HG02885 (cell line): ENCODE data around the gene EFNA1.

Experiments used
- ATAC-seq: cut with Tn5 transposase; IDR thresholded peaks from one replicate; pipeline ENCODE4 v1.9.1; 2021; ENCODE audit warnings: mild to moderate bottlenecking; ENCODE audit not compliant: unreplicated experiment, poor library complexity

The EFNA1 gene

DNA sequence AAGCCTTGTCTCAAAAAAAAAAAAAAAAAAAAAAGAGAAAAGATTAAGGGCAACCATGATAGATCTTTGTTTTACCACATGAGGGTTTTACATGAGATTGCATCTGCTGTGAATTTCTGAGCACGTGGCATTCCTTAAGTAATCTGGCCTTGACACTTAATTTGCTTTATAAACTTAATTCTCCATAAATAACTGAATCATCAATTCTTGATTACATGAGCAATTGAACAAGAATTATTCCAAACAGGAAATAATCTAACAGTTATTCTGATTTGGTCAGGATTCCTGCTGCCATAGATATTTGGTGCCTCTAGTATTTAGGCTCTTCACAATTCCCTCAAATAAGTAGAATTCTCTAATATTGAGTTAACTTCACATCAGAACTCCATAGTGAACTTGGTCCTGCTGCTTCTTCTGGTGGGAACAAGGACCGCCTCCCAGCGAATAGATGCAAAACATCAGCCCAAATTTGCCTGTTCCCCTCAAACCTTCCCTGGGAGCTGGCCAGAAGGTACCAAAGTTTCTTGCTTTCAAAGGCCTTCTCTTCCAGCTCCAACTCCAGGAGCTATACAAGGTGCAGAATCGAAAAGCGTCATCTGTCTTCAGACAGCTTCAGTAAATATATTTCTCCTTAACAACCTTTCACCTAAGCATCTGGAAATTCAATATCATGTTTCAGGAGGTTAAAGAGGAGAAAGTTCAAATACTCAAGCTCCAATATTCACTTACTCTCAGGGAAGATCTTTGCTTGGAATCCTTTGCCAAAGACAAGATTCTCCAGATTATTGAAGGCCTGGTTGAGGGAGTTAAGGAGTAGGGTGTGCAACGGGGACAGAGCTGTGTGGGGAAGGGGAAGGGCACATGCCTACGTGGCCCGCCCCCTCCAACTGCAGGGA is 44.4 kb downstream of the EFNA1 start:
- peak; percentile 29 for ATAC-seq

DNA sequence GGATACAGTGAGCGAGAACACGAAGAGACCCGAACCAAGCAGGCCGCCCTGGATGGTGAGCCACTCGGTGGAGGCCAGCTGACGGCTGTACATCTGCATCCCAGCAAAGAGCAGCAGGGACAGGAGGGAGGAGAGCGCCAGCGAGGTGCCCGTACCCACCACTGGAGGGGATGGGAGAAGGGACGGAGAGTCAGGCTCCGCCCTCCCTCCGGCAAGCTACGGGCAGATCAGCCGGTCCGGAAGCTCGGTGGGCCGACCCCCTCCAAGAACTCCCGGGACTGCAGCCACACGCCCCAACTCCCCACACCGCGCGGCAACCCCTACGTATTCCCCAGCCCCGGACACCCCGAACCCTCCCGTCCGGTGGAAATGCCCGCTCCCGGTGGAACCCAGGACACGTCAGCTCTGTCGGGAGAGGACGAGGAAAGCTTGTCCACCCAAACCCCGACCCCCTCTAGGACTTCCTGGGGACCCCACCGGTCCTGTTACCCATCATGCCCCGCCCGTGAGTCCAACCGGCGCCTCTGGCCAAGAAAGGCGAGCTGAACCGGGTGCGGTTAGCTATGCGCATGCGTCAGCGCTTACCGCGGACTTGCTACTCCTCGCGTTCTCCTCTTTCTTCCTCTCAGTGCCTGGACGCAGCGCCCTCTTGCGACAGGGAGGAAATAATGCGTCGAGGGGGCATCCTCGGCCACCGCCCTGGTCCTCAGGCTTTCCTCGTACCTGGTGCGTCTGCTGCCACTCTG is 45.2 kb downstream of the EFNA1 start, which contains the start of gene KRTCAP2:
TSS of gene KRTCAP2 (minus strand) at position 573 of the 746 bp plus-strand sequence. CDS start at position 493, 80 bp downstream.
- peak; percentile 84 for ATAC-seq

DNA sequence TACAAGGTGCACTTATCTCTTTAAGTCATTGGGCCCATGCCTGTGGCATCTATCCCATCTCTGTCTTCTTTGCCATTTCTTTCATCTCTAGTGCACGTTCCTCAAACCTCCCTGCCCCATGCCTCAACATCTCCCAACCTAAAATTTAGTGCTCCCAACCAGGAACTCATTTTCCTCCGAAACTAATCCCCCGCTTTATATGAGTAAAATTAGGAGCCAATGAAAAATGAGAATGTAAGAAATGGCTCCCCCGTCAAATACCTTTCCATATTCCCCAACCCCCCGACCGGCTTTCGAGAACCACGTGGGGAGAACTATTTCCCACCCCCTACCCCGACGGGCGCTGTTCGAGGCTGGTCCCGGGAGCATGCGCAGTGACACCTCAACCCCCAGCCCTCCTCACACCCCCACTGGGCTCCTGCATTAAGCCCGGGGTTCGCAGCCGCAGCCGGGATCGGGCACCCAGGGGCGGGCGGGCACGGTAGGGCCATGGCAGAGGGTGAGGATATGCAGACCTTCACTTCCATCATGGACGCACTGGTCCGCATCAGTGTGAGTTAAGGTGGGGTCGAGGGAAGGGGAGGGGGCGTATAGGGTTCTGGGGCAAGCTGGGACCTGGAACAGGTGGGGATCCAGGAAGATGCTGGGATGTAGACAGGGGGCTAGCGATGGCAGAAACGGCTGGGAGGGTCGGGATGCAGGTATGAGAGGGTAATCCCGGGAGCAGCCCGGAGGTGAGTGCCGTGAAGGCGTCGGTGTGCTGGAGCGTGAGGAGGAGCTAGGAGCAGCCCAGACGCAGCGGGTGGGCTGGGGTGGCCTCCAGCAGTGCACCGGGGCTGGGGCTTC is 46.0 kb downstream of the EFNA1 start, which contains the start of gene TRIM46:
TSS of gene TRIM46 (plus strand) at position 372 of the 846 bp plus-strand sequence. CDS start at position 490, 118 bp downstream.
- no peak for ATAC-seq

DNA sequence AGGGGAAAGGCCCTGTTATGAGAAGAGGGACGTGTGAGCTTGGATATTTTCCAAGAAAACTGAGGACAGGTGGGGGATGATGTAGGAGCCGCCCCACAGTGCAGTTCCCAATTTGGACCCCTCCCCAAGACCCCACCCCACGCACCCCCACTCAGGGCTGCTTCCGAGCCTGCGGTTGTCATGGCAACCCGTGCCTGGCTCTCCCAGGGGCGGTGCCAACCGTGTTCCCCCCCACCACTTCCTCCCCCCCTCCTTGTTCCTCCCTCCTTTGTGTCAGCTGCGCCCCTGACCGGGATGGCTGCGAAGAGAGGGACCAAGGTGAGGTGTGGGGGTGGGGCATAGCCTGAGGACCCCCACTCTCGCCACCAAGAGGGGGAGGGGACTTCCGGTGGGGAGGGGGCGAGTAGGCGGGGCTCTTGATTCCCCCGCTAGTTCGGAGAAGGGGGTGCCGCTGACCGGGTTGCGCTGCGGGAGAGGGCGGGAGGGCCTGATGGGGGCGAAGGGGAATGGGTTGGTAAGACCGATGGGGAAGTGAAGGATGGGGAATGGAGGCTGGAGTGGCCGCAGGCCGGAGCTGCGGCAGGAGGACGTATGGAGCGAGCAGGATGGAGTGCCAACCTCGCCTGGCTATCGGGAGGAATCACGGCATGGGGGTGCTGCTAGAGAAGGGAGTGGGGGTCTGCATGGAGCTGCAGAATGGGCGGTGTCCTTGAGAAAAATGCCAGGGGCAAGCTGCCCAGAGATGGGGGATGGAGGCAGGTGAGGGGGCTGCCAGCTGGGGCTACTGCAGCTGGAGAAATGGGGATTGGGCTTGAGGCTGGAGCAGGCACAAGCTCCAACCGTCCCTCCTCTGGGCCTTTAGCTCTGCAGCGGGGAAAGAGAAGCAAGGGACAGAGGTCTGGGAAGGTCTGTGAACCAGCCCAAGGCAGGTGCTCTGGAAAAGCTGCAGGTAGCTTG is 46.9 kb downstream of the EFNA1 start:
- ATAC-seq = no peak

DNA sequence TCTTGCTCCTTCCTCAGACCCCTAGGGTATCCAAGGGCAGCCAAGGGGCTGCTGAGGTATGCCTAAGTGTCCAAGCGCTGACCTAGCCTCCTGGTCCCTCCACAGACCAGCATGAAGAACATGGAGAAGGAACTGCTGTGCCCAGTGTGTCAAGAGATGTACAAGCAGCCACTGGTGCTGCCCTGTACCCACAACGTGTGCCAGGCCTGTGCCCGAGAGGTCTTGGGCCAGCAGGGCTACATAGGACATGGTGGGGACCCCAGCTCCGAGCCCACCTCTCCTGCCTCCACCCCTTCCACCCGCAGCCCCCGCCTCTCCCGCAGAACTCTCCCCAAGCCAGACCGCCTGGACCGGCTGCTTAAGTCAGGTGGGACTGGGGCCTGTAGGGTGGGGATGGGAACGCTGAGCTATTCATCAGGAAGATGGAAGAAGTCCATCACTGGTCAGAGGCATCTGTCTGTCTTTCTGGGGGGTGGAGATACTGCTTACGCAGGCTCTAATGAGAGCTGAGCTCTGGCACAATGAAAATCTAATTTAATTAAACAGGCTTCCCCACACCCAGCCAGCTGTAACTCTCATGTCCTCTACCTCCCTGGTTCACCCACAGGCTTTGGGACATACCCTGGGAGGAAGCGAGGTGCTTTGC is 47.7 kb downstream of the EFNA1 start:
- no peak for ATAC-seq

DNA sequence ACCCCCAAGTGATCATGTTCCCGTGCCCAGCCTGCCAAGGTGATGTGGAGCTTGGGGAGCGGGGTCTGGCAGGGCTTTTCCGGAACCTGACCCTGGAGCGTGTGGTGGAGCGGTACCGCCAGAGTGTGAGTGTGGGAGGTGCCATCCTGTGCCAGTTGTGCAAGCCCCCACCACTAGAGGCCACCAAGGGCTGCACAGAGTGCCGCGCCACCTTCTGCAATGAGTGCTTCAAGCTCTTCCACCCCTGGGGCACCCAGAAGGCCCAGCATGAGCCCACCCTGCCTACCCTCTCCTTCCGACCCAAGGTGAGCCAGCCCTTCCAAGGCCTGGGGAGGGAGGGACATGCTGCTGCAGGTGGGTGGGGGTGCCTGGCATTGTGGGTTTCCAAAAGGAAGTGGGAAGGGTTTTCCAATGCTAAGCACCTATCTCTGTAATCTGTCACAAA is 48.3 kb downstream of the EFNA1 start:
- no peak for ATAC-seq

DNA sequence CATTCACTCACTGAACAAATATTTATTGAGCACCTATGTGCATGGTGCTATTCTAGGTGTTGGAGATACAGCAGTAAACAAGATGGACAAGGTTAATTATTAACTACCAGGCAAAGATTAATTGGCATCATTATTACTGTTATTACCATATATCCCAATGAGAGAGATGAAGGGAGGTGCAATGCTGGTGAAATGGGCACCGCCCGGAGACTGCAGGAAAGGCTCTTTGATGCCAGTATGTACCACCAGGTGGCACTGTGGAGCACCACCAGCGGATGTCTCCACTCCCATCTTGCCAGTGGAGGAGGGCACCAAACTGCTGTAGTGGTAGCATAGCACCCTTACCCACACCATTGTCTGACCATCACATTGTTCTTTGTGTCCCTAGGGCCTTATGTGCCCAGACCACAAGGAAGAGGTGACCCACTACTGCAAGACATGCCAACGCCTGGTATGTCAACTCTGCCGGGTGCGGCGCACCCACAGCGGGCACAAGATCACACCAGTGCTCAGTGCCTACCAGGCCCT is 48.9 kb downstream of the EFNA1 start:
- no peak for ATAC-seq

DNA sequence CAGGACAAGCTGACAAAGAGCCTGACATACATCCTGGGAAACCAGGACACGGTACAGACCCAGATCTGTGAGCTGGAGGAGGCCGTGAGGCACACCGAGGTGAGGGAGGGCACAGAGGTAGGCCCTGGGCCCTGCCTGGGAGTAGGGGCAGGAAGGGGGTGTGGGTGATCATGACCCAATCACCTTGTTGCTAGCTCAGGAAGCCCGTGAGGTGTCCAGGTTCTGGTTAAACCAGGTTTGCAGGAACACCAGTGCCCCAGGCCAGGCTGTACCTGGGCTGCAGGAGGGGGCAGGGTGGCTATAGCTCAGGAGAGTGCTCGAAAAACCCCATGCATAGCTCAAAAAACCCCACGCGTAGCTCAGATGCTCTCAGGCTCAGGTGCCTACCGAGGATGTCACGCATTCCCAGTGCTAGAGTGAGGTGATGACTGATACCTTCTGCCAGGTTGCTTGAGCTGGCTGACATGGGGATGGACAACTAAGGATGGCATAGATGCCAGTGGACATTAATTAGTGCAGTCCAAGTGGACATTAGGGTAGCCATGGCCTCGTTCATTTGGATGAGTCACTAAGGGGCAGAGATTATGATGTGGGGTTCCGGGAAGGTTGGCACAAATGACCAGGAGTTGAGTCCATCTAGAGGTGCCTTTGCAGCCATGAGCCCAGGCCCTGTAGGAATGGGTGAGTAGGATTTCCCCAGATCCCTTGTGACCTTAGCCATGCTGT is 49.7 kb downstream of the EFNA1 start:
- no peak for ATAC-seq

DNA sequence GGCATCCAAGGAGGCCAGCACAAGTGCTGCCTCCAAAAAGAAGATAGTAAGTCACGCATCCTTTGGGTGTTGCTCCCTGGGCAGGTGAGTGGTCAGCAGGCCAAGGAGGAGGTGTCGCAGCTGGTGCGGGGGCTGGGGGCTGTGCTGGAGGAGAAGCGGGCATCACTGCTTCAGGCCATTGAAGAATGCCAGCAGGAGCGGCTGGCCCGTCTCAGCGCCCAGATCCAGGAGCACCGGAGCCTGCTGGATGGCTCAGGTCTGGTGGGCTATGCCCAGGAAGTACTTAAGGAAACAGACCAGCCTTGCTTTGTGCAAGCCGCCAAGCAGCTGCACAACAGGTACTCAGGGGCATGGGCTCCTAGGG is 50.2 kb downstream of the EFNA1 start:
- no peak for ATAC-seq

DNA sequence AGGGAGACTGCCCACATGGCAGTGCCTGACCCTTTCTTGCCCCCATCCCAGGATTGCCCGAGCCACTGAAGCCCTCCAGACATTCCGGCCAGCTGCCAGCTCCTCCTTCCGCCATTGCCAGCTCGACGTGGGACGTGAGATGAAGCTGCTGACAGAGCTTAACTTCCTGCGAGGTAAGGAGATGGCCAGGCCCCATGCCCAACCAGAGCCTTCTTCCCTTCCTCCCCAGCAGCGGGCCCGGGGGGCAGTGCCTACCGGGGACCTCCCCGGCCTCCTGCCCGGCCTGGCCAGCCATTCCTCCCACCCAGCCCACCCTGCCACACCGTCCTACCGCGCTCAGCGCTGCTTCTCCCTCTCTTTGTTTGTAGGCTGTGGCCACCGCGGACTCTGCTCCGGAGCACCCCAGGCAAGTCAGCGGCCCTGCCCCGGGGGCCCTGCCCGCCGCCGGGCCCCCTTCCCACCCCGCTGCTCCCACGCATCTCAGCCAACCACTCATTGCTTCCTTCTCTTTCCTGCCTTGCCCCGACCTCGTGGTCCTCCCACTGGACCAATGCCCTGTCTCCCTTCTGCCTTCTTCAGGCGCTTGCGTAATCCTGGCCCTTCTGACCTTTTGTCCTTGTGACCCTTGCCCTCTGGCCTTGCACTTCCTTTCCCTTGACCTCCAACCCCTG is 50.9 kb downstream of the EFNA1 start:
- no peak for ATAC-seq

DNA sequence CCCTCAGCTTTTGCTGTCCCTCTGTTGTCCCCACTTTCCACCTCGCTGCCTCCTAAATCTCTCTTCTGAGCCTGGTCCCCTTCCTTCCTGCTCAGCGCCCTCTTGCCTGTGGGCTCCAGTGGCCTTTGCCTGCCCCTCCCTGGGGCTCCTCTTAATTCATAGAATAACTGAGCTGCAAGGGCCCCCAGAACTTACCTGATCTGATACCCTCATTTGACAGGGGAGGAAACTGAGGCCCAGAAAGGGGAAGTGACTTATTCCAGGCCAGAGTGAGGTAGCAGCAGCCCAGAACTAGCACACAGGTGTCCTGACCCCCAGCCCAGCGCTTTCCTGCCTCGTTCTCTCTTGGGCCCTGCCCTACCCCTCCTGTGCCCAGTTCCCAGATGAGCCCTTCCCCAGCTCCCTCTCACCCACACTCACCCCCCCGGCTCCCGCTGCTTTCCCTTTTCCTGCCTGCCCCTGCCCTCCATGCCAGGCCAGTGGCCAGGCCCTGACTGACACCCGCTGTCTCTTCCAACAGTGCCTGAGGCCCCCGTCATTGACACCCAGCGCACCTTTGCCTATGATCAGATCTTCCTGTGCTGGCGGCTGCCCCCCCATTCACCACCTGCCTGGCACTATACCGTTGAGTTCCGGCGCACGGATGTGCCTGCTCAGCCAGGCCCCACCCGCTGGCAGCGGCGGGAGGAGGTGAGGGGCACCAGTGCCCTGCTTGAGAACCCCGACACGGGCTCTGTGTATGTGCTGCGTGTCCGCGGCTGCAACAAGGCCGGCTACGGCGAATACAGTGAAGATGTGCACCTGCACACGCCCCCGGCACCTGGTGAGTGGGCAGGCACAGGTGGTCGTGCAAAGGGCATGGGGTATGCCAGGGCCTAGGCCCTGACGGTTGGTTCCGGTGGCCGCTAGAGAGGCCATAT is 51.7 kb downstream of the EFNA1 start:
- no peak for ATAC-seq

DNA sequence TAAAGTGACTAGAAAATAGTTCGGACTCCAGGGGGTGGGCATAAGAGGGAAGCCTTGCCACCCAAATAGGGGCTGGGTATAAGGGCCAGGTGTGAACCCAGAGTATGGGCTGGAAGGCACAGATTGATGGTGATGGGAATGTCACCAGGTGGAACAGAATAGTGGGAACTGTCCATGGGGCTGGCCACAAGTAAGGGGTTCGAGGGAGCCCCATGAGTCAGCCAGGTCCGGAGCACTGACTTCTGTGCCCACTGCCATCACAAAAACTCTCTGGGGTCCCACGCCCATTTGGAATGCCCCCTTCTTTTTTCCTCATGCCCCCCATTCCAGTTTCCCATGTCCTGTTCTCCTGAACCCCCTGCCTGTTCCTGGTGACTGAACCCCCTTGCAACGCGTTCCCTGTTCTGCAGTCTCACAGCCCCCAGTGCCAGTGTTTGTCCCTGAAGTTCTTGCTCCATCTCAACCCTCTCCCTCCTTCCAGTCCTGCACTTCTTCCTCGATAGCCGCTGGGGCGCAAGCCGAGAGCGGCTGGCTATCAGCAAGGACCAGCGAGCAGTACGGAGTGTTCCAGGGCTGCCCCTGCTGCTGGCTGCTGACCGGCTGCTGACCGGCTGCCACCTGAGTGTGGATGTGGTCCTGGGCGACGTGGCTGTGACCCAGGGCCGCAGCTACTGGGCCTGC is 53.8 kb downstream of the EFNA1 start:
- ATAC-seq = no peak

DNA sequence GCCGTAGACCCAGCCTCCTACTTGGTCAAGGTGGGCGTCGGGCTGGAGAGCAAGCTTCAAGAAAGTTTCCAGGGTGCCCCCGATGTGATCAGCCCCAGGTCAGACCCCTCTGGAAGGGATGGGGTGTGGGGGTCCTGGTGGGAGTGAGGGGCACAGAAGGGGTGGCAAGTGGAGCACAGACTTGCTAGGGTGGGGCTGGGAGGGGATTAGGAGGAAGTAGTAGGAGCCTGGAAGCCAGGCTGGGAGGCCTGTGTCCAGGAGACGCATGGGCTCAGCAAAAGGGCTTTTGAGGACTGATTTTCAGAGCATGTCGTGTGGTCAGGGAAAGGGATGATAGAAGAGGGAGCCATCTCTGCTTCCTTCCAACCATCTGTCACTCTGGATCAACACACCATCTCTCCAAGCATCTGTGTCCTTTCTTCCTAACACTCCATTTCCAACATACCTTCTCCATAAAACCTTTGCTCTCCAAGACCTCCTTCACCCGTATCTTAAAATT is 54.4 kb downstream of the EFNA1 start:
- ATAC-seq = no peak

DNA sequence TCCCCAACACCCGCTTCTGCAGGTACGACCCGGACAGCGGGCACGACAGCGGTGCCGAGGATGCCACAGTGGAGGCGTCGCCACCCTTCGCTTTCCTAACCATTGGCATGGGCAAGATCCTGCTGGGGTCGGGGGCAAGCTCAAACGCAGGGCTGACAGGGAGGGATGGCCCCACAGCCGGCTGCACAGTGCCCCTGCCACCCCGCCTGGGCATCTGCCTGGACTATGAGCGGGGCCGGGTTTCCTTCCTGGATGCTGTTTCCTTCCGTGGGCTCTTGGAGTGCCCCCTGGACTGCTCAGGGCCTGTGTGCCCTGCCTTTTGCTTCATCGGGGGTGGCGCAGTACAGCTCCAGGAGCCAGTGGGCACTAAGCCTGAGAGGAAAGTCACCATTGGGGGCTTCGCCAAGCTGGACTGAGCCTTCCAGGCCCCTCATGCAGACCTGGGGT is 56.1 kb downstream of the EFNA1 start:
- no peak for ATAC-seq

DNA sequence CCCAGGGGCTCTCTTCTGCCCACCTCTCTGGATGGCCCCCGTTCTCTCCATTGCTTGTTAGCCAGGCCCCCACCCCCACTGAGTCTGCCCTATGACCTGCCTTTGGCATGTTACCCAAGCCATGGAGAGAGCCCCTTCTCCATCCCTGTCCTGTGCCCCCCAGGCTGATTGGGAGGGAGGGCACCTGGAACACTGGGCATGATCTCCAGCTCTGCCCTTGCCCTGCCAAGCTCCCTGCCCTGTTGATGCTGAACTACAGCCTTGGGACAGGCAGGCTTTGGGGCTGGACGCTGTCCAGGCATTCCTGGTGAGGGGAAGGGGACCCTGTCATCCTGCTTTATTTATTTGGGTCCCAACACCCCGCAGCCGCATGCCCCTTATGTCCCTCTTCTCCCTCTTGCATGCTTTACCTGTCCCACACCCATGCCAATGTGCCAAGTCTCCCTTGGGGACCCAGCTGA is 56.7 kb downstream of the EFNA1 start:
- no peak for ATAC-seq
